SKM-1 treated with dmso at 0.1 percent for 144 hours (cell line): ENCODE results near the gene CD40.

ENCODE experiments used
- DNase-seq: peaks from one replicate; lab custom pipeline; 2025; ENCODE audit not compliant: unreplicated experiment; lab: John Stamatoyannopoulos, UW

The CD40 gene

GRCh38 chr20:46172455-46172854 is 54.3 kb downstream of the CD40 start:
- DNase-seq, result no peak

GRCh38 chr20:46172961-46173536 is 54.9 kb downstream of the CD40 start:
- DNase-seq, result no peak

GRCh38 chr20:46173652-46174468 is 55.7 kb downstream of the CD40 start:
- DNase-seq, result no peak

- DNase-seq, result peak; percentile 7
Measured at GRCh38 chr20:46174469-46175126, 56.5 kb downstream of the CD40 start.

GRCh38 chr20:46175127-46175494 is 57.0 kb downstream of the CD40 start:
- no peak for DNase-seq

- no peak for DNase-seq
Measured at GRCh38 chr20:46176739-46177378, 58.7 kb downstream of the CD40 start.

- no peak for DNase-seq
Measured at GRCh38 chr20:46177768-46178167, 59.7 kb downstream of the CD40 start.

GRCh38 chr20:46178891-46179290 is 60.8 kb downstream of the CD40 start:
- DNase-seq, result no peak
